B cell (primary cell): ENCODE results near the gene TRRAP. TPM values are rescaled to one million over a fixed set of nuclear protein-coding genes. Genes with fewer than 3 reads are reported as not detected.

Experiments used
- ATAC-seq: fragments of 200-7000 bp; cut with Tn5 transposase; one replicate; pipeline ENCODE4 v1.10.0; 2021; ENCODE audit warnings: low read depth, mild to moderate bottlenecking, moderate number of reproducible peaks, moderate library complexity
- CTCF ChIA-PET: fragments of 350-600 bp; sonication (Branson Sonifier 250); formaldehyde crosslinking; loops from one replicate; lab custom pipeline; 2021; ENCODE audit warnings: antibody characterized with exemption, inconsistent platforms; lab: Charles Lee
- POLR2A ChIA-PET: fragments of 350-600 bp; sonication (Branson Sonifier 250); formaldehyde crosslinking; loops from one replicate; lab custom pipeline; 2021; ENCODE audit warnings: antibody characterized with exemption; lab: Charles Lee
- DNase-seq: peaks from one replicate; pipeline ENCODE4 v3.0.0; 2013
- H2AFZ ChIP-seq: 2 replicates; pipeline ENCODE4 v1.6.1; 2012; ENCODE audit warnings: mild to moderate bottlenecking, low read depth, low read length; ENCODE audit not compliant: insufficient read depth, poor library complexity, severe bottlenecking
- H3K27ac ChIP-seq, 2 donors: 1 replicate in 1 of 2; 2 replicates in 1 of 2; pipeline ENCODE4 v1.5.1; 2012 to 2013; ENCODE audit warnings: low read length in 2 of 2, mild to moderate bottlenecking in 2 of 2, moderate library complexity in 1 of 2
- H3K27me3 ChIP-seq, 4 experiments: fragments of 200-600 bp in 1 of 4; sonication (generic) in 1 of 4; replicated peaks in 1 of 4; 1 replicate in 2 of 4; 2 replicates in 2 of 4; pipeline versions ENCODE4 v1.6.1 to v1.7.0; 2013 to 2016; ENCODE audit warnings: low read length in 3 of 4, mild to moderate bottlenecking in 2 of 4, mixed read lengths in 1 of 4, moderate library complexity in 1 of 4; ENCODE audit not compliant: insufficient read depth in 4 of 4, control insufficient read depth in 3 of 4; ENCODE audit errors: control extremely low read depth in 1 of 4
- H3K36me3 ChIP-seq, 2 experiments: replicated peaks in 1 of 2; 1 replicate in 1 of 2; 2 replicates in 1 of 2; pipeline versions ENCODE4 v1.6.1 to v1.7.1; 2013; ENCODE audit warnings: low read length in 1 of 2; ENCODE audit not compliant: insufficient read depth in 2 of 2, control insufficient read depth in 1 of 2; ENCODE audit errors: control extremely low read depth in 1 of 2, extremely low read depth in 1 of 2
- H3K4me1 ChIP-seq, 2 donors: fragments of 200-600 bp in 1 of 2; sonication (generic) in 1 of 2; 1 replicate in 1 of 2; 2 replicates in 1 of 2; pipeline versions ENCODE4 v1.5.1 to v1.6.1; 2013 to 2017; ENCODE audit warnings: low read length in 2 of 2; ENCODE audit not compliant: control insufficient read depth in 2 of 2, insufficient read depth in 2 of 2
- H3K4me2 ChIP-seq: replicated peaks from 2 replicates; pipeline ENCODE3; 2012; ENCODE audit warnings: mild to moderate bottlenecking, low read depth, low read length; ENCODE audit not compliant: poor library complexity, severe bottlenecking
- H3K4me3 ChIP-seq, 5 experiments: fragments of 200-600 bp in 1 of 5; sonication (generic) in 1 of 5; 1 replicate in 3 of 5; 2 replicates in 2 of 5; pipeline versions ENCODE4 v1.5.1 to v1.7.0; 2011 to 2016; ENCODE audit warnings: low read length in 4 of 5, mild to moderate bottlenecking in 4 of 5, low read depth in 2 of 5, control low read depth in 1 of 5, moderate library complexity in 1 of 5; ENCODE audit not compliant: insufficient read depth in 1 of 5; ENCODE audit errors: control extremely low read depth in 1 of 5, extremely low read depth in 1 of 5
- H3K79me2 ChIP-seq: fragments of 200-600 bp; sonication (generic); one replicate; pipeline ENCODE4 v1.6.0; 2016; ENCODE audit warnings: low read length; ENCODE audit not compliant: control insufficient read depth, insufficient read depth
- H3K9ac ChIP-seq: fragments of 200-600 bp; sonication (generic); 2 replicates; pipeline ENCODE4 v1.6.1; 2017; ENCODE audit warnings: mild to moderate bottlenecking, low read length, moderate library complexity
- H3K9me3 ChIP-seq, 3 donors: one replicate each; pipeline versions ENCODE4 v1.6.1 to v1.7.1; 2013; ENCODE audit warnings: low read length in 2 of 3; ENCODE audit not compliant: control insufficient read depth in 2 of 3, insufficient read depth in 1 of 3; ENCODE audit errors: control extremely low read depth in 1 of 3
- H4K20me1 ChIP-seq: 2 replicates; pipeline ENCODE4 v1.6.0; 2012; ENCODE audit warnings: mild to moderate bottlenecking, low read length; ENCODE audit not compliant: insufficient read depth, control insufficient read depth, poor library complexity, severe bottlenecking
- H3K27ac Mint-ChIP-seq: one replicate; pipeline ENCODE4 v1.8.0; 2021; ENCODE audit warnings: mixed read lengths
- H3K27me3 Mint-ChIP-seq: one replicate; pipeline ENCODE4 v1.8.0; 2021; ENCODE audit warnings: mixed read lengths
- H3K4me1 Mint-ChIP-seq: one replicate; pipeline ENCODE4 v1.8.0; 2021; ENCODE audit warnings: mixed read lengths
- H3K4me3 Mint-ChIP-seq: one replicate; pipeline ENCODE4 v1.8.0; 2021; ENCODE audit warnings: mixed read lengths
- H3K9me3 Mint-ChIP-seq: one replicate; pipeline ENCODE4 v1.8.0; 2022; ENCODE audit warnings: mixed read lengths; ENCODE audit not compliant: insufficient read depth
- EZH2 ChIP-seq: IDR thresholded peaks from 2 replicates; pipeline ENCODE4 v1.6.1; 2012; ENCODE audit warnings: borderline replicate concordance, low read depth, mild to moderate bottlenecking, moderate library complexity, low read length; ENCODE audit not compliant: insufficient read depth, poor library complexity, severe bottlenecking
- WGBS: methylation state at CpG from one replicate; pipeline ENCODE4 v1.1.5; 2013; ENCODE audit warnings: missing lambda C conversion rate; ENCODE audit not compliant: insufficient coverage; 5-methylcytosine and 5-hydroxymethylcytosine counted together
- intact Hi-C: fragments of 100-400 bp; cut with micrococcal nuclease; formaldehyde crosslinking; loops from one replicate; pipeline ENCODE4 v1.10.0; 2022
- polyA plus RNA-seq: library from polyadenylated mRNA; depleted of rRNA; stranded (reverse); fragments of >200 nt; gene quantifications from 2 replicates; pipeline ENCODE4 v1.2.3, GENCODE V29; 2012
- total RNA-seq, 2 donors: library from RNA; stranded (reverse); fragments of 120-200 nt in 1 of 2; gene quantifications; 1 replicate in 1 of 2; 2 replicates in 1 of 2; pipeline versions ENCODE4 v1.2.3 to v1.2.4, GENCODE V29; 2013 to 2022
- TF ChIP-seq, protein P1 (sequence below): fragments of 200-600 bp; IDR thresholded peaks from one replicate; pipeline ENCODE4 v1.8.0; 2022; ENCODE audit warnings: antibody characterized with exemption, mild to moderate bottlenecking

Gene TRRAP
- total and polyA plus RNA-seq, 2 donors (not counting 1 experiment from before 2014, with no cell fraction given) = 25.4 to 102 TPM

DNA sequence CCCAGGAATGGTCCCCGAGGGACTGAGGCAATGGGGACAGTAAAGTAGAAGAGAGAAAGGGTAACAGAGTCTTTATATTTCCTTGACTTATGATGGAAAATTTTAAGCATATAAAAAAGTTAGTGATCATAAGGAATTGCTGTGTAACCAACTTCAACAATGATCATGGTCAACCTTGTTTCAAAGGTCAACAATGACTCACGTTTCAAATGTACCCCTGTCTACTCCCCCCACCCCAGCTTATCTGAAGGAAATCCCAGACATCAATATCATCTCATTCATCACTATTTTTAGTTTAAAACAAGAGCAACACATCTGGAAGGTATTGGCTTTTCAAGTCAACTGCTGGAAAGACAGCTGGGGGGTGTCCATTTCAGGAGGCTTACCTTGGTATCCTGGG is 172.6 kb downstream of the TRRAP start:
- Histone ChIP-seq H3K9ac (no peak overlapping the region), H3K79me2 (no peaks in the 10 kb centered on the region), H3K9me3 (no peaks in the 10 kb centered on the region), H3K4me3 (no peak overlapping the region), H4K20me1 (no peaks in the 10 kb centered on the region), H3K4me2 (no peak overlapping the region), H3K27me3 (no peaks in the 10 kb centered on the region), H3K36me3 (peaks cover 7 to 68% of the 10 kb centered on the region in 2 experiments), H3K4me1 (no peaks in the 10 kb centered on the region), H2AFZ (no peak overlapping the region), H3K27ac (no peak overlapping the region)
- Mint-ChIP-seq H3K4me3 (no peak overlapping the region), H3K27ac (no peak overlapping the region), H3K27me3 (no peaks in the 10 kb centered on the region), H3K9me3 (no peaks in the 10 kb centered on the region), H3K4me1 (no peaks in the 10 kb centered on the region)
- ChIA-PET POLR2A (no interaction called here), CTCF (no interaction called here)
- TF ChIP-seq EZH2 = no peak
- TF ChIP-seq, protein P1, sequence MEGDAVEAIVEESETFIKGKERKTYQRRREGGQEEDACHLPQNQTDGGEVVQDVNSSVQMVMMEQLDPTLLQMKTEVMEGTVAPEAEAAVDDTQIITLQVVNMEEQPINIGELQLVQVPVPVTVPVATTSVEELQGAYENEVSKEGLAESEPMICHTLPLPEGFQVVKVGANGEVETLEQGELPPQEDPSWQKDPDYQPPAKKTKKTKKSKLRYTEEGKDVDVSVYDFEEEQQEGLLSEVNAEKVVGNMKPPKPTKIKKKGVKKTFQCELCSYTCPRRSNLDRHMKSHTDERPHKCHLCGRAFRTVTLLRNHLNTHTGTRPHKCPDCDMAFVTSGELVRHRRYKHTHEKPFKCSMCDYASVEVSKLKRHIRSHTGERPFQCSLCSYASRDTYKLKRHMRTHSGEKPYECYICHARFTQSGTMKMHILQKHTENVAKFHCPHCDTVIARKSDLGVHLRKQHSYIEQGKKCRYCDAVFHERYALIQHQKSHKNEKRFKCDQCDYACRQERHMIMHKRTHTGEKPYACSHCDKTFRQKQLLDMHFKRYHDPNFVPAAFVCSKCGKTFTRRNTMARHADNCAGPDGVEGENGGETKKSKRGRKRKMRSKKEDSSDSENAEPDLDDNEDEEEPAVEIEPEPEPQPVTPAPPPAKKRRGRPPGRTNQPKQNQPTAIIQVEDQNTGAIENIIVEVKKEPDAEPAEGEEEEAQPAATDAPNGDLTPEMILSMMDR = no peak
- DNase-seq (no peak), ATAC-seq (no peak)
- 100% methylated on average over 1 of the region's 2 CpGs for WGBS
- intact Hi-C loops = no loop called here

DNA sequence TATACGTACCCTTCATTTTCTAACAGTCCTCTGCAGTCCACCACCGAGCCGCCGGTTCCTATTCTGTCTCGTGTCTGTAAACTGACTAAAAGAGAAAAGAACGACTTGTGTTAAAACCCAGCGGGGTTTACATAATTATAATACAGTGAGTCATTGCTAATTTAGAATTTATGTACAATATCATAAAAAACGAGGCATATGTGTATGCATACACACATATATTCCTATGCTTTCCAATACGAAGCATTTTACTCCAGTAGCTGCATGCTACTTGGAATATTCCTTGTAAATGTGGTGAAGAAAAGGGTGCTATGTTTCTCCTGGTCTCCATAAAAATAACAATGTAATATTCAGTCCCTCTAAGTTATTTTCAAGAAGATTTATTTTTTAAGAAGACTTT is 176.4 kb downstream of the TRRAP start:
- Histone ChIP-seq H3K4me2 (no peak overlapping the region), H3K27me3 (no peaks in the 10 kb centered on the region), H3K36me3 (peaks cover 10 to 51% of the 10 kb centered on the region in 2 experiments), H2AFZ (no peak overlapping the region), H4K20me1 (no peaks in the 10 kb centered on the region), H3K4me3 (no peak overlapping the region), H3K9me3 (no peaks in the 10 kb centered on the region), H3K27ac (no peak overlapping the region), H3K79me2 (no peaks in the 10 kb centered on the region), H3K9ac (no peak overlapping the region), H3K4me1 (no peaks in the 10 kb centered on the region)
- no peak for ATAC-seq
- H3K27ac Mint-ChIP-seq = no peak overlapping the region
- H3K9me3 Mint-ChIP-seq = no peaks in the 10 kb centered on the region
- DNase-seq = no peak
- no peaks in the 10 kb centered on the region for H3K27me3 Mint-ChIP-seq
- POLR2A ChIA-PET = no interaction called here
- intact Hi-C loops = no loop called here
- no peak overlapping the region for H3K4me3 Mint-ChIP-seq
- TF ChIP-seq, protein P1 = no peak
- no peak for TF ChIP-seq EZH2
- CTCF ChIA-PET = interaction anchor here (0.6 kb wide), 1 partner anchor 31 kb away, joined by 3 read pairs; no protein-coding TSS in a partner anchor
- no peaks in the 10 kb centered on the region for H3K4me1 Mint-ChIP-seq
- WGBS = 100% methylated on average over 4 of the region's 9 CpGs
